Adrenal gland (tissue), 5 donors: Measurements from ENCODE around the gene C5orf15.

Source experiments
- CTCF ChIP-seq, 6 experiments: fragments of 450-650 bp in 4 of 6; fragments of 200-600 bp in 2 of 6; sonication (generic) in 1 of 6; IDR thresholded peaks; 1 replicate in 5 of 6; 2 replicates in 1 of 6; pipeline versions ENCODE4 v1.5.1 to v1.8.0; 2016 to 2021; ENCODE audit warnings: antibody characterized with exemption in 6 of 6, mild to moderate bottlenecking in 2 of 6, moderate library complexity in 1 of 6
- POLR2A ChIP-seq, 2 donors: fragments of 450-650 bp; IDR thresholded peaks; one replicate each; pipeline ENCODE4 v1.6.1; 2017; ENCODE audit warnings: antibody characterized with exemption in 2 of 2, mild to moderate bottlenecking in 2 of 2, moderate library complexity in 1 of 2
- donor health status: DM: no; HTN: no; CAD: no.

GRCh38 chr5:133916914-133917313, 51.5 kb downstream of the C5orf15 start:
- TF ChIP-seq POLR2A (IDR thresholded peaks at IDR 0.05): no peak
- TF ChIP-seq CTCF (IDR thresholded peaks at IDR 0.05): no peak
